Mucosa of gallbladder (tissue), 1 donor: ENCODE data around the gene PAX2. TPM values are rescaled to one million over a fixed set of nuclear protein-coding genes. Genes with fewer than 3 reads are reported as not detected.

Experiments
- DNase-seq: peaks from one replicate; pipeline ENCODE4 v3.0.0-alpha.2; 2020; ENCODE audit warnings: low spot score
- total RNA-seq: library from RNA; stranded (reverse); gene quantifications from one replicate; pipeline ENCODE4 v1.2.1, GENCODE V29; 2021
- donor health status: DM: no; HTN: no; CAD: no.

PAX2 gene
- total RNA-seq, 1 donor from 2014 or later: not detected

DNA sequence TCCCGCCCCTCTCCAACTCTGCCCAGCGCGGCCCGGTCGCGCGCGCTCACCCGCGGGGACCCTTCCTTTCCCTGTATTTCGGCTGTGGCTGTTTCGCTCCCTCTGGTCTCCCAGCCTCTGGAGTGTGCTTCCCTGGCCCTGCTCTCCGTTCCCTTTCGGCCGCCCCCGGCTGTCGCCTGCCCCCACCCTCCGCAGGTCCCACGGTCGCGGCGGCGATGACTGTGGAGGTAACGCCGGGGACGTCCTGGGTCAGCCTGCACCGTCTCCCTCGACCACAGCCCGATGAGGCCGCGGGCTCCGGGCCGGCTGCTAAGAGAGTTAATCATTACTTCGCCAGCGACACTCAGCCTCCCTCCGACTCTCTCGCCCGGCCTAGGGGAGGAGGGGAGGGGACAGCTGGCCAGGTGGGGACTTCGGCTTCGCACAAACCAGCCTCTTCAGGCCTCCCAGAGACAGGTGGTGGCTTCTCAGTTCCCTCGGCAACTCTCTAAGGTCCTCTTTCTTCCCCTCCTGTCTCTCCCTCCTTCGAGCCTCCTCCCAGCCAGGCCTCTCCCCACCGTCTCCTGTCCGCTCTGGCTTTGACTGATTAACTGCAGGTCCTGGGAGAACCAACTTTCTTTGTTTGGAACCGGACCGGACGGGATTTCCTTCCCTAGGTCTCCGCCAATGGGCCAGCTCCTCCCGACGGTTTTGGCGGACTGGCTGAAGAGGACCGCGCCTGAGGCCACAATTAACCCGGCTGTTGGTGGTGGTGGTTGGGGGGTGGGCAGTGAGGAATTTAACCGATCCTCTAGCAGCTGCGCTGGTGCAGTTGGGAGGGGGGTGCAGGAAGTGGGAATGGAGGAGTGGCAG is 5.6 kb upstream of the PAX2 start:
- DNase-seq: no peak

DNA sequence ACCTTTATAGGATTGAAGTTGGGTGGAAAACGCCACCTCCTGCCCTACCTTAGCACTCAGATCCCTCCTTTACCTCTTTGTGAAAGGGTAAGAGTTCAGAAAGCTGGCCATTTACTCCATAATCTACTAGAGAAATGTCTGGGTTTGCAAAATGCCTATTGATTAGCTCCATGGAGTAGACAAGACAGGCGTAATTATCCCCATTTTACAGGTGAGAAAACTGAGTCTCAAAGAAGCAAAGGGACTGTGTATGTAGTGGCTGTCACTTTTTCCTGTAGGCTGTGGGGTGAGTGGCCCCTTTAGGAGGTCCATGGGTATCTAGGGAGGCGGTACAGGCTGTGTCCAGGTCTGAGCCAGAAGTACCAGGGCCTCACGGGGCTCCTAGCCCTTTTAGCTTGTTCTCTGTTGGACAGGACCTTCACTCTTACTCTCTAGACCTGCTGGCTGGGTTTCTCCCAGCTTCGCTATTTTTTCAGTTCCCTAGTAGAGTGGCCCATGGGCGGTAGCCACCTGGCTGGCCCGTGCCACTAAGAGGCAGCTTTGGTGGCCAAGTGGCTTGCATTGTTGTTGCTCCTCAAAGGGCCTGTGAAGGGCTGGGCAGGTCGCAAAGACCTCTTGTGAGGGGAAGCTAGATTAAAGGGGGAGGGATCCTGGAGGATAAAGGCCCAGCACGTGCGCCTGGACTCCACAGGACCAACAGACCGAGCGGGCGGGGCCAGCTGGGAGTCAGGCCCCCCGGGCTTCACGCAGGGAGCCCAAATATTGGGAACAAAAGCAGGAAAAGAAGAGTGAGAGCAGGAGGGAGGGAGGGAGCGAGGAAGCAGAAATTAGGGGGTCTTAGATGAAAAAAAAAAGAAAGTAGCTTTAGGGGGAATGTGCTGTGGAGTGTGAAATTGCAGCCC is 4.7 kb upstream of the PAX2 start:
- DNase-seq: no peak

DNA sequence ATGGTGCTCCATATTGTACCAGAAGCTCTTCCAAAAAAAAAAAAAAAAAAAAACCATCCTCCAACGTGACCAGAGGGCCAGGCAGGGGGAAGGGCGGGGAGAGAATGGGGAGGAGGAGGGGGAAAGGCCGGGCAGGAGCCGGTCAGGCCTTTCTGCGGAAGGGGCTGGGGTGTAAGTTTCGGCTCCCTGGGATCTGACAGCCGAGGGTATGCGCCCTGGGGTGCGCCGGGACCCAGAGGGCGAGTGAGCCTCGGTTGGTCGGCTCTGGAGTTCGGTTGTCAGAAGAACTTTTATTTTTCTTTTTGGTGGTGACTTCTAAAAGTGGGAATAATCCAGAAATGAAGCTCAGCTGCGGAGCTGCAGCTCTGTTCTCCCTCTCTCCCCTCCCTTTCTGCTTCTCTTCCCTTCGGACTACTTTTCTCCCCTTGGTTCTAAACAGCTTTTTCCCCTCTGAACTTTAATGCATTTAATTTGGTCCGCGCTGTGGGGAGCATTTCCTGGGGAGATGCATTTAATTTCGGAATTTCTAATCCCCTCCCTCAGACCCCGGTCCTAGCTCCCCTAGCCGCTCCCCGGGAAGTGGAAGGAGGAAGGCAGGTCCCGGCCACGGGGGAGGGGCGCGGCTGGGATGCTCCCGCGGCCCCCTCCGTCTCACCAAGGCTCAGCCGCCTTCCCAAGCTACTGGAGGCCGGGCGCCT is 3.9 kb upstream of the PAX2 start:
- DNase-seq: no peak

DNA sequence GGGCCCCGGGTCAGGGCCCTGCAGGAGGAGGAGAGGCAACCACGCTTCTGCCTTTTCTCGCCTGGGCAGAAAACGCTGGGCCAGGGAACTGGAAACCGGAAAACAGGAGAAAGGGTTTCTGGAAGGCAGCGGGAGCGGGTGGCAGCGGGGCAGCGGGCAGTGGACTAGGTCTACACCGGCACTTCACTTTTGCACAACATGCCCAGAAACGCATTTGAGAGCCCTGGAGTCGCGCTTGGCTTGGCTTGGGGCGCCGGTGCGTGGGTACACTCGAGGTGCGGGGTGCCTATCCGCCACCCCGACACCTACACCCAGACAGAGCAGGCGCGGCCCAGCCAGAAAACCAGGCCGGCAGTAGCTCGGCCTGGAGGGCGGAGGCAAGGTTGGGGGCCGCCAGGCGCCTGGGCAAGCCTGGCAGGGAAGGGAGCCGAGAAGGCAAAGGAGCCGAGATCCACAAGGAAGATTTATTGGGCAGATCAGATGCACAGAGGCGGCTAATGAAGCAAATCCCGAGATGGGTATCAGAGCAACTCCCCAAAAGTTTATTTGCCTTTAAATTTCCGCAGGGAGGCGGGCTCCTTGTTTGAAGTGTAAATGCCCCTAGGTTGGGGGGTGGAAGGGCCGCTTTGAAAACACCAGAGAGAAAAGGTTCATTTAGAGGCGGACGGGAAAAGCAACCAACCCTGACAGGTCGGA is 3.2 kb upstream of the PAX2 start:
- DNase-seq: no peak

DNA sequence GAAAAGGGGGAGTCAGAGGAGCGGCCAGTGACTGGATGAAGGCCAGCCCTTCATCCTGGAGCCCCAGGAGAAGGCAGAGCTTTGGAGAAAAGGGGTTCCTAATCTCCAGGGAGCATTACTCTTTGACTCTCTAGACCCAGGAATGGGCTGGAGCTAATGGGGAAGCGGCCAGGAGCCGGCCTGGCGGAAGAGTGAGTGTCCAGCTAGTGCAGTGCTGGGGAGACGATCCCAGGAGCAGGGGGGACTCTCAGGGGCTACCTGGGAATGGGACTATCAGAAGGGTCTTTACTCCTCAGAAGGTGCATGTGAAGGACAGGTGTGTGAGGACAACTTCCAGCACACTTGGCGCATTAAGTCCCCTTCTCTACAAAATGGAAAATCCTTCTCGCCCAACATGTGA is 2.4 kb upstream of the PAX2 start:
- no peak for DNase-seq

DNA sequence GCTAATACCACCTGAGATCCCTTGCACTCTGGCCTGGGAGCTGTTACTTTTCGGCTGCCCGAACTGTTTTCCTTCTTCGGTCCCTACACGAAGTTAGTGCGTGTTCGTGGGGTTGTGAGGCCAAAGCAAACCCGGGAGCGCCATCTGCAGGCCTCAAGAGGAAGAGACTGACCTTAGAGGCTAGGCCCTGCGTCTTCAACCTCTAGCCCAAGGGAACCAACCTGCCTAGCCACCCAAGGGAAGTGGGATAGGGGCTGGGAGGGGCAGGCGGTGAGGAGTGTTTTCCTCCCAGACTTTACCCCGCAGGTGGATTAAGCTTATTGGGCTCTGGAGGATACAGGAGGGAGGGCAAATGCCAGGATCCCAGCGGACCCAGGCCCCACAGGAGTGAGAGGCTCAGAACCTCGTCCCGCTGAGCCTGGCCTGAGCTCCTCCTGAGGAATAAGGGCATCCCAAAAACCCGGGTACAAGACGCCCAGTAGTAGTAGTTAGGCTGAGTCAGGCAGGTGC is 1.7 kb upstream of the PAX2 start:
- peak; percentile 46 for DNase-seq

DNA sequence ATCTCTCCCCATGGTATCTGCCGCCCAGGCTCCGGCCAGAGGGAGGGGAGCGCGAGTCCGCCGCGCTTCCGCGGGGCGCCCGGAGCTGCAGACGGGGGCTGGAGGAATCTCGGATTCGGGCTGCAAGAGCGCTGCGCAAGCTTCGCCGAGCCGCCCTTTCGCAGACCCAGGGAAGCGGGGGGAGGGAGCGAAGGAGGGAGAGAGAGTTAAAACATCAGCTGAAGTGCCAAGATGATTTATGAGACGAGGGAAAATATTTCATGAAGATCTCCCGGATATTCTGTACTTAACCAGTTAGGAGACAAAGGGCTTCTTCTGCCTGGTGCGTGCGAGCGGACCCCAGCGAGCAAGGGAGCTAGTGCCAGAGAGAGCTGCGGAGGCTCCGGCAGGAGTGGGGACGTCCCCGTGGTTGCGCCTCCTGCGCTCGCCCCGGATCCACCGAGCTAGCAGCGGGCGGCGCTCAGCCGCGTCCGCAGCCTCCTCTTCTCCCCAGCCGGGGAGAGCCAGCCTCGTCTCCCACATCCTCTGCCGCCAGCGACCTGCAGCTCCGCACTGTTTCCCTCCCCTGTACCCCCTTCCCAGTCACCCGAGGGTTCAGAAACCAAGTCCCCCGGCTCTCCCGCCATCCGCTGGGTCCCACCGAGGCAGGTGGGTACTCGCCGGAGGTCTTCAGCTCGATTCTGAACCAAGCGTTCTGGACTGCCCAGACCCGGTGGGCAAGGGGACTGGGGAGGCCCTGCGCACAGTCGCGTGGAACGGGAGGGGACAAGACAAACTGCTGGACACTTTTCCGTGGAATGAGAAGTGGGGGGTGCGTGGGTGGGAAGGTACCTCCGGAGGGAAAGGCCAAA is 1.0 kb upstream of the PAX2 start:
- DNase-seq: no peak

DNA sequence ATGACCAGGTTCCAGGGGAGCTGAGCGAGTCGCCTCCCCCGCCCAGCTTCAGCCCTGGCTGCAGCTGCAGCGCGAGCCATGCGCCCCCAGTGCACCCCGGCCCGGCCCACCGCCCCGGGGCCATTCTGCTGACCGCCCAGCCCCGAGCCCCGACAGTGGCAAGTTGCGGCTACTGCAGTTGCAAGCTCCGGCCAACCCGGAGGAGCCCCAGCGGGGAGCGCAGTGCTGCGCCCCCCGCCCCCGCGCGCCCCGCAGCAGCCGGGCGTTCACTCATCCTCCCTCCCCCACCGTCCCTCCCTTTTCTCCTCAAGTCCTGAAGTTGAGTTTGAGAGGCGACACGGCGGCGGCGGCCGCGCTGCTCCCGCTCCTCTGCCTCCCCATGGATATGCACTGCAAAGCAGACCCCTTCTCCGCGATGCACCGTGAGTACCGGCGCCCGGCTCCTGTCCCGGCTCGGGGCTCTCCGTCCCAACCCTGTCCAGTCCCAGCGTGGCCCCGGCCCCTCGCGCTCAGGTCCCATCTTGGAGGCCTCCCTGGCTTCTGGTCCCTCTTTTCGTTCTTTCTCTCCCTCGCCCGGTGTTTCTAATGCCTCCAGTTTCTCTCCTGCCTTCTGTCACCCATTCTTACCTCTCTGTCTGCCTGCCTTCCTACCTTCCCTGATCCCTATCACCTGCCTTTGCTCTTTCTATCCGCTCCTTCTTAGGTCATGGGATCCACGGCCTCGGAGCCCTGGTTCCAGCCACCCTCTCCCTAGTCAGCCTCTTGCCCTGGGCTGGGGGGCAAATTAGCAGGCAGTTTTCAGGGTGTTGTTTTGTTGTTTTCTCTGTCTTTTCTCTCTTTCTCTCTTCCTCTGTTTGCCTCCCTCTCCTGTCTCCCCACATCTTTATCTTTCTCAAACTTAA is 751 bp downstream of the PAX2 start:
- no peak for DNase-seq

DNA sequence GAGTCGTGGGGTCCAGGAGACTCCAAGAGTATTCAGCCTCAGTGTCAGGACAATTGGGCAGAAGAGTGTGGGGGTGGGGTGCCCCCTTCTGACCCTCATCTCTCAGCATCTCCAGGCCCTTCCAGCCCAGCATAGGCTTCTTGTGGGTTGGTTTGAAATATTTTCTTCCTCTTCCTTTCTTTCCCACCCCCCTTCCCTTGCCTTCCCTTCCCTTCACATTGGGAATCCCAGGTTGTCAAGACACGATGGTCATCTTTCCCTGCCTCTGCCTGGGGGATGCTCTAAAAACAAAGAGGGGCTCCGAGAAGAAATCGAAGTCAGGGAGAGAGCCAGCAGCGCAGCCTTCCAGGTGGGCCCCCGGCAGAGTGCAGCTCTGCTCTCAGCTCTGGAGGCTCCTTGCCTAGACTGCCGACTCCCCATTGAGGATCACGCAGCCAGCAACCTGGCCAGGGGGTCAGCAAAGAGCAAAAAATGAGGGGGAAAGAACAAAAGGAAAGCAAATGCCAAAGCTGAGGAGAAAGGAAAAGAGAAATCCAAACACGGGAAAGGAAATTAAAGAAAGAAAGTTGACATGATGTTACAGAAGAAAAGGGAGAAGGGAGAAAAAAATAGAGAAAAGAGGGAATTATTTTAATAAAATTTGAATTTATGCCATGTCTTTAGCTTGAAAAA is 1.5 kb downstream of the PAX2 start:
- no peak for DNase-seq

DNA sequence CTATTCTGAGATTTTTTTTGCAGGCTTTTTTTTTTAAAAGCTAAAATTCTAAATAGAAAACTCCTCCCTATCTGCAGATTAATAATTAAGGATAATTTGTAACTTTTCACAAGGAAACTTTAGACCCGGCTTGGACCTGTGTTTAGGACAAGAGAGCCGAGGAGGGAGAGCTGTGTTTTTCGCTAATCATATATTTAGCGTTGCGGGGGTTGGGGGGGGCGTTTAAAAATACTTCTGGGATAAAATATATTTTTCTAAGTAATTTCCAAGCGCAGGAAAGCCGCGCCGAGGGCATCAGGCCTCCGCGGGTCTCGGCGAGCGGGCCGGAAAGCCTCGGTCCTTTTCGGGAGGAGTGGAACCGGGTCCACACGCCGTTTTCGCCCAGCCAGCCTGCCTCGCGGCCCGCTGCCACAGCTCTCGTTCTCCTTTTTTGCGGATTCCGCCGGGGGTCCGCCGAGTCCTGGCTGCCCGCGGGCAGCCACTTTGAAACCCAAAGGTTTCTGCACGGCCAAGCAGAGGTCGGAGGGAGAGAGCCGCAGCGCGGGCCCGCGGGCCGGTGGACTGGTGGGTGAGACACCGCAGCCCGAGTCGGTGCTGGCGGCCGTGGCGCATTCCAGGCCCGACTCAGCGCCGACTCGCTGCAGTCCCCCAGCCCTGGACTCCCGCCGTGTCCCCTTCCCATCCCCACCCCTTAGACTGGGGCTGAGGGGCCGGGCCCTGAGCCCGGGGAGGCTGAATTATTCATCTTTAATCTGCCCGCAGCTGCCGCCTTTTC is 2.3 kb downstream of the PAX2 start:
- DNase-seq: no peak

DNA sequence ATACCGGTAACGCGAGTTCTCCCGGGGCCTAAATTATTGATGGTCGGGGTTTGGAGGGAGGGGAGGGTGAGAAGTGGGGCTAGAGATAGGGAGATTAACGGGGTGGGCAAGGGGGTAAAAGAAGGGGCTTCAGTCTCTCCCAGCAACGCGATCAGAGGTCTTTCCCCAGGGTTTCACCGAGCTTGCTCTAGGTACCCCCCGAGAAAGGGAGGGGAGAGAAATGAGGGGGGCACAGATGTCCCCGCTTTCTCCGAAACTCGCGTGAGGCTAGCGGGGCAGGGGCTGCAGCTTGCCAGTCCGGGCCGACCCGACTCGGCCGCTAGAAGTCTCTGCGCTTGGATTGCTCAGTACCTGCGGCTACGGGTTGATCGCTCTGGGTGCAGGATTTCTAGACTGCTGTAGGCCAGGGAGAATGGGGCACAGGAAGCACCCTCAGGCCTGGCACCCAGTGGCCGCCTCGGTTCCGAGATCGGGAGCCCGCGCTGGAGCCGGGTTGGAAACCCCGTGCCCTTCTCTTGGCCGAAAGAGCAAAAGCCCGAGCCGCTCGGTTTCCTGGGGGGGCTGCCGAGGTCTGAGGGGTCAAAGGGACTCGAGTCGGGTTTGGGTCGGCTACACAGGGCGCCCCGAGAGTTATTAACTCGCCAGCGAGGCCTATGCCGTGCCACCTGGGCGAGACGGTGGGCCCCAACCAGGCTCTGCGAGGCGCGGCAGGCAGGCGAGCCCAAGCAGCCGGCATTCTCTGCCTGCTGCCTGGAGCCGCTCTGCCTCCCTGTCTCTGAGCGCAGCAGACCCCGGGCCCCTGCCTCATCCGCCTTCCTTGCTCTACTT is 3.1 kb downstream of the PAX2 start:
- DNase-seq: no peak

DNA sequence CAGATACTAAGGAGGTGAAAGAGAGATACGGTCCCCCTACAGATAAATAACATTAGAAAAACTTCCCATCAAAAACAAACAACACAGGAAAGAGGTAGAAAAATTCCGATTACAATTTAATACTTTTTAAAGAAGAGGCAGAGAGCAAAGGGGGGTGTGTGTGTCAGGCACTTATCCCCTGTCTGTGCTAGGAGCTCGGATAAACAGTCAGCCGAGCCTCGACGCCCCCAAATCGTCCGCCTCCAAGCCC is 3.6 kb downstream of the PAX2 start:
- no peak for DNase-seq

DNA sequence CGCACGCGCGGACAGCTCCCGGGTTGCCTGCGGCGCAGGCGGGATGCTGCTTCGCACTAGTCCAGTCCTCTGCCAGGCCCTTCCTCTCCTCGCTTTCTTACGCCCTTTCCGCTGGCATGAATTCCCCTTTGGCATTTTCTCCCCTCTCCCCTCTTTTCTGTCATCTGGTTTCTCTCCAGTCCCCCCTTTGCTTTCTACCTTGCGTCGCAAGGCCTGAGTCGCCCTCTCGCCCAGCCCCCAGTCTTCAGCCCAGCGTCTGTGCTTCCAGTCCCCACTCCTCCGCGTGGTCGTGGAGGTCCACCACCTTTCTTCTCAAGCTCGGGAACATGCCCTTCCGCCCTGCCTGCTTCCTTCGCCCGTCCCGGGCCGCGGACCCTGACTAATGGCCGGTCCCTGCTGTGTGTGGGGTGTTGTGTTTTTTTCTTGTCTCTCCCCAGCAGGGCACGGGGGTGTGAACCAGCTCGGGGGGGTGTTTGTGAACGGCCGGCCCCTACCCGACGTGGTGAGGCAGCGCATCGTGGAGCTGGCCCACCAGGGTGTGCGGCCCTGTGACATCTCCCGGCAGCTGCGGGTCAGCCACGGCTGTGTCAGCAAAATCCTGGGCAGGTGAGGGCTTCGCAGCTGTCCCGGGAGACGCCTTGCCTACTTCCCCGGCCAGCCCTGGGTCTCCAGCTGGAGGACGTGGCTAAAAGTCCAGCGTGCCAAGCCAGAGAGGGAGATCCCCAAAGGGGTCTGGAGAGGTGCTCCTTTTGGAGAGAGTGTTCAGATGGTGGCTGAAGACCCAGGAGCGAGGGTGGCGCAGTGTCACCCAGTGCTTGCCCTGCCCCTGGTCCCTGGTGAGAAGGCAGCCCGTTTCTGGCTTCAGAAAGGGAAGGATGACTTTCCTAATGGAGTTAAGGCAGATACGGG is 4.2 kb downstream of the PAX2 start:
- DNase-seq: no peak

DNA sequence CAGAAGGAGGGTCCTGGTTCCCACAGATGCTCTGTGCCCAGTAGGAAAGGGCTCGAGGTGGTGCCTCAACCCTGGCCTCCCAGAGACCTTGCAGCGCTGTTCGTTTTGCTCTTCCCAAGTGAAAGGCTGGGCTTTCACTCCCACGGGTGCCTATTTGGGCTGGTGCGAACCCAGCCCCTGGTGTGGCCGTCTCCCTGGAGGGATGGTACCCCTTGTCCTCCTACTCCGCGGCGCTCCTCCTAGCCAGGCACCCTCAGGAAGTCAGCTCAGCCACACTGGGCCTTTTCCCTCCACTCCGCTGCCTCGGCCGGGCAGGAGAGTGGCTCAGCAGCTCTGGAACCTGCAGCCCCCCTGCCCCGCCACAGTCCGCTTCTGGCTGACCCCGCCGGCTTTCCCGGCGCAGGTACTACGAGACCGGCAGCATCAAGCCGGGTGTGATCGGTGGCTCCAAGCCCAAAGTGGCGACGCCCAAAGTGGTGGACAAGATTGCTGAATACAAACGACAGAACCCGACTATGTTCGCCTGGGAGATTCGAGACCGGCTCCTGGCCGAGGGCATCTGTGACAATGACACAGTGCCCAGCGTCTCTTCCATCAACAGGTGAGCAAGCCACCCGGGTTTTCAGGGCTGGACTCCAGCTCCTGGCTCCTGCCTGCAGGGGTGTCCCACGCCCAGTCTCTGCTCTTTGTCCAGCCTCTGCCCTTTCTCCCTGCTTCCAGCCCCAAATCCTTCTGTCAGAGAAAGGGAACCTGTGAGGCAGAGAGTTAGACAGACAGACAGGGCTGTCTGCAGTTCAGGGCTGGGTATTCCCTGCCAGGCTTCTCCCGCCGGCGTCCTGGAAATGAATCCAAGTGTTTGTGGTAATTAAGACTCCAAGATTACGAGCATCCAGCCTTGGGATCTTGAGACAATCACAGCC is 5.2 kb downstream of the PAX2 start:
- DNase-seq: no peak

DNA sequence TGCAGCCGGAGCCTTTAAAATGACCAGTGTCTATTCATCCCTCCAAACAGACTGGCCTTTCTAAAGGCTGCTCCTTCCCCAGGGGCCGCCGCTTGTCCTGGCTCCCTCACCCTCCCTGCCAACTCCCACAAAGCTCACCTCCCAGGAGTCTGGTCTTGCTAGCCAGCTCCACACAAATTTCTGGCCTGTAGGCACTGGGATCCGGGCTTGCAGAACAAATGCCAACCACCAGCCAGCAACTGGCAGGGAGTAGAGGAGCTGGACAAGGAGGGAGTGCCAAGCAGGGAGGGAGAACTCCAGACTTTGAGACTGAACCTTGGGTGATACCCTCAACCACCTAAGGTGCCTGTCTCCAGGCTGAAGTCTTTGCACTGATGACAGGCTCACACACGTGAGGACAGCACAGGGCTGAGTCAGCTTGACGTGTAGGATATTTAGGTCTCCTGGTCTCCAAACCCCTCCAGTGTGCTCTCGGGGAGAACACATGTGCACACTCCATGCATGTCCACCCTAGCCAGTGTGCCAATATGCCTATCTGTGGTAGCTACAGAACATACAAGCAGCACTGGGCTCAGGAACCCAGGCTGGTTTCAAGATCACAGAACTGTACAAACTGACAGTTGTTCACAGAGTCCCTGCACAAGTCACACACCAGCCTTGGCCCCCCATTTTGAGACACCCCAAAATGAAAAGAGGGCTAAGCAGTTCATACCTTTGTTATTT is 6.0 kb downstream of the PAX2 start:
- DNase-seq: no peak
